A673 (cell line): ENCODE results near the gene PPIG. TPM values are rescaled to one million over a fixed set of nuclear protein-coding genes. Genes with fewer than 3 reads are reported as not detected.

Experiments
- BruUV-seq: library from RNA; stranded (reverse); fragments of 400-500 nt; replicated peaks from 2 replicates; lab custom pipeline; 2021; lab: Mats Ljungman, UMichigan
- CTCF ChIA-PET: fragments of 300-600 bp; sonication (Branson Sonifier 250); formaldehyde crosslinking; loops from one replicate; lab custom pipeline; 2022; ENCODE audit warnings: antibody characterized with exemption; lab: Charles Lee
- POLR2A ChIA-PET: fragments of 300-600 bp; sonication (Branson Sonifier 250); formaldehyde crosslinking; loops from one replicate; lab custom pipeline; 2022; ENCODE audit warnings: antibody characterized with exemption; ENCODE audit not compliant: low non-redundant PET; lab: Charles Lee
- DNase-seq: peaks from one replicate; pipeline ENCODE4 v3.0.0-alpha.2; 2015; ENCODE audit warnings: low spot score
- H3K27ac ChIP-seq: fragments of 200-600 bp; sonication (generic); 2 replicates; pipeline ENCODE4 v1.5.1; 2016; ENCODE audit warnings: mixed run types, low read depth, mild to moderate bottlenecking, mixed read lengths, antibody characterized with exemption, low read length; ENCODE audit not compliant: poor library complexity, severe bottlenecking
- H3K27me3 ChIP-seq: fragments of 200-600 bp; sonication (generic); replicated peaks from 2 replicates; pipeline ENCODE4 v1.6.1; 2017; ENCODE audit warnings: mixed run types, low read depth, mild to moderate bottlenecking, mixed read lengths, antibody characterized with exemption, low read length; ENCODE audit not compliant: insufficient read depth, poor library complexity
- H3K36me3 ChIP-seq: fragments of 200-600 bp; sonication (generic); 2 replicates; pipeline ENCODE4 v1.6.1; 2016; ENCODE audit warnings: mixed run types, mild to moderate bottlenecking, mixed read lengths, antibody characterized with exemption, low read length; ENCODE audit not compliant: insufficient read depth, poor library complexity, severe bottlenecking
- H3K4me1 ChIP-seq: fragments of 200-600 bp; sonication (generic); 2 replicates; pipeline ENCODE4 v1.6.1; 2017; ENCODE audit warnings: mixed run types, mild to moderate bottlenecking, mixed read lengths, antibody characterized with exemption, low read length; ENCODE audit not compliant: insufficient read depth, poor library complexity, severe bottlenecking
- H3K4me3 ChIP-seq: fragments of 200-600 bp; sonication (generic); 2 replicates; pipeline ENCODE4 v1.5.1; 2016; ENCODE audit warnings: low read depth, mixed run types, mild to moderate bottlenecking, mixed read lengths, low read length; ENCODE audit not compliant: poor library complexity, severe bottlenecking
- H3K9me3 ChIP-seq: fragments of 200-600 bp; sonication (generic); 2 replicates; pipeline ENCODE4 v1.6.1; 2016; ENCODE audit warnings: mixed run types, low read depth, mild to moderate bottlenecking, mixed read lengths, antibody characterized with exemption, low read length; ENCODE audit not compliant: poor library complexity, severe bottlenecking
- EZH2 ChIP-seq: fragments of 200-600 bp; sonication (generic); IDR thresholded peaks from 2 replicates; pipeline ENCODE4 v1.6.1; 2017; ENCODE audit warnings: borderline replicate concordance, low read depth, mild to moderate bottlenecking, mixed read lengths, antibody characterized with exemption, low read length; ENCODE audit not compliant: poor library complexity, severe bottlenecking
- intact Hi-C: fragments of 100-400 bp; cut with micrococcal nuclease; formaldehyde crosslinking; loops from one replicate; pipeline ENCODE4 v1.10.0; 2022; ENCODE audit not compliant: unreplicated experiment
- total RNA-seq: library from RNA; stranded (reverse); gene quantifications from 2 replicates; pipeline ENCODE4 v1.2.3, GENCODE V29; 2021
- TF ChIP-seq, protein P1 (sequence below): fragments of 300-800, 200-600 bp; sonication (generic); conservative IDR thresholded peaks from 2 replicates; pipeline ENCODE4 v1.5.1; 2017; ENCODE audit warnings: low read depth, mild to moderate bottlenecking, antibody characterized with exemption, low read length, moderate library complexity, mixed read lengths

The PPIG gene
- total RNA-seq, 1 experiment from 2014 or later: 69.8 TPM

DNA sequence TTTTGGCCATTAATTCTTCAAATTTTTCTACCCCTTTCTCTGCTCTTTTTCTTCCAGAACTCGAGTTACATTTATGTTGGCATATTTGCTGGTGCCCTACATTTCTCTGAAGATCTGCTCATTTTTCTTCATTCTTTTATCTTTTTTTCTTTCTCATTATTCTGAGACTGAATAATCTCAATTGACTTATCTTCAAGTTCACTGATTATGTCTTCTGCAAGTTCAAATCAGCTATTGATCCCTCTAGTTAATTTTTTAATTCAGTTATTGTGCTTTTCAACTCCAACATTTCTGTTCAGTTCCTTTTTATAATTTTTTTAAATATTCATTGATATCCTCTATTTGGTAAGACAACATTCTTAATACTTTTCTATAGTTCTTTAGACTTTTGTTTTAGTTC, 106.8 kb downstream of the PPIG start:
- ChIA-PET CTCF (no interaction called here), POLR2A (no interaction called here)
- intact Hi-C loops: no loop called here
- Histone ChIP-seq H3K4me1 (peaks cover 4% of the 10 kb centered on the region), H3K4me3 (no peak overlapping the region), H3K27ac (no peak overlapping the region), H3K27me3 (no peaks in the 10 kb centered on the region), H3K36me3 (no peaks in the 10 kb centered on the region), H3K9me3 (no peaks in the 10 kb centered on the region)
- no peak for DNase-seq
- BruUV-seq: no TSS peak
- TF ChIP-seq, protein P1, sequence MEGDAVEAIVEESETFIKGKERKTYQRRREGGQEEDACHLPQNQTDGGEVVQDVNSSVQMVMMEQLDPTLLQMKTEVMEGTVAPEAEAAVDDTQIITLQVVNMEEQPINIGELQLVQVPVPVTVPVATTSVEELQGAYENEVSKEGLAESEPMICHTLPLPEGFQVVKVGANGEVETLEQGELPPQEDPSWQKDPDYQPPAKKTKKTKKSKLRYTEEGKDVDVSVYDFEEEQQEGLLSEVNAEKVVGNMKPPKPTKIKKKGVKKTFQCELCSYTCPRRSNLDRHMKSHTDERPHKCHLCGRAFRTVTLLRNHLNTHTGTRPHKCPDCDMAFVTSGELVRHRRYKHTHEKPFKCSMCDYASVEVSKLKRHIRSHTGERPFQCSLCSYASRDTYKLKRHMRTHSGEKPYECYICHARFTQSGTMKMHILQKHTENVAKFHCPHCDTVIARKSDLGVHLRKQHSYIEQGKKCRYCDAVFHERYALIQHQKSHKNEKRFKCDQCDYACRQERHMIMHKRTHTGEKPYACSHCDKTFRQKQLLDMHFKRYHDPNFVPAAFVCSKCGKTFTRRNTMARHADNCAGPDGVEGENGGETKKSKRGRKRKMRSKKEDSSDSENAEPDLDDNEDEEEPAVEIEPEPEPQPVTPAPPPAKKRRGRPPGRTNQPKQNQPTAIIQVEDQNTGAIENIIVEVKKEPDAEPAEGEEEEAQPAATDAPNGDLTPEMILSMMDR: no peak
- no peak for TF ChIP-seq EZH2

Other genes with a start within 250 kb of the PPIG start
- gene LRP2, start 221.8 kb upstream of the PPIG start, total RNA-seq: 0.26 TPM in 1 of 2 replicates, not detected in the other
- gene BBS5, start 104.9 kb upstream of the PPIG start, total RNA-seq: 11.5 TPM in 2 replicates
- gene KLHL41, start 74.6 kb upstream of the PPIG start, total RNA-seq: 0.34 and 0.63 TPM in 2 replicates
- gene FASTKD1, start 10.5 kb upstream of the PPIG start, total RNA-seq: 37.3 and 42.1 TPM in 2 replicates
- gene CFAP210, start 110.1 kb downstream of the PPIG start, total RNA-seq: 0.37 and 0.83 TPM in 2 replicates
- gene PHOSPHO2, start 110.1 kb downstream of the PPIG start, total RNA-seq: 6.9 TPM in 2 replicates
- gene KLHL23, start 149.5 kb downstream of the PPIG start, total RNA-seq: 48.4 and 50.1 TPM in 2 replicates
- 219 and 231 TPM in 2 replicates for gene SSB, start 214.5 kb downstream of the PPIG start, total RNA-seq
- gene METTL5, start 240.6 kb downstream of the PPIG start, total RNA-seq: 97.3 and 107 TPM in 2 replicates
- 48.9 and 51.7 TPM in 2 replicates for gene UBR3, start 243.1 kb downstream of the PPIG start, total RNA-seq